ENCODE results near the gene PATZ1. TPM values are rescaled to one million over a fixed set of nuclear protein-coding genes. Genes with fewer than 3 reads are reported as not detected.

PATZ1 gene
- polyA plus RNA-seq, 1 of the 3 experiments (the other 2 are of a cell fraction) = 21.8 TPM

DNA sequence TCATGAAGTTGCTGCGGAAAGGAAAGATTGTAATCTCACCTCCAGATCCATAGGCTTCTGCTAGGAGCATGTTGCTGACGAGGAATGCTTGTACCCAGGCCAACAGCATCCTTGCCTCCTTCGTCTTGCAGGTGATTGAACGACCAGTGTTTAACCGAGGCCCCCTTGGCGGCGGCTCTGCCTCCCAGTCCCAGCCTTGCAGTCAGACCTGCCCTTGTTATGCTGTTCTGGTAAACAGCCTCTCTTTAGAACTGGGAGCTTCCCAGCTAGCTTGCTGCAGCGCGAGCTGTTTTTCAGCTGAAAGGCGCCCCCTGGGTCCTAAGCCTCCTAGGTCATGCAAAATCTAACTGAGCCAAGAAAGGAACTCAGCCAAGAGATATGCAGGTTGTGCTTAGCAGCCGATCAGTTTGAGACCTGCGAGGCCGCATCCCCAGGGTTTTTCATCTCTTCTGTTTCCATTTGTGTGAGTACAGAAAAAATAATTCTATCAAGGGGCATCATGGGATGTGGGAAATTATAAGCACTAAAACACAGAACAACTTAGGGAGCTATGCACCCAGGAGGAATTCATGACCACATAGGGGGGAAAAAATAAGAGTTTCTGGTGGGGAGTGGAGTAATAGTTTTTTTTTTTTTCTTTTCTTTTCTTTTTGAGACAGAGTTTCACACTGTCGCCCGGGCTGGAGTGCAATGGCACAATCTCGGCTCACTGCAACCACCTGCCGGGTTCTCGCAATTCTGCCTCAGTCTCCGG, 53.7 kb downstream of the PATZ1 start, which contains the start of gene PIK3IP1:
PIK3IP1 (minus strand) TSS at position 253 of the 754 bp plus-strand sequence; CDS start at position 109, 144 bp downstream.
- WGBS (ENCODE audit: low lambda C conversion rate) = 36% methylated on average over 16 of the region's 19 CpGs
- no peak for TF ChIP-seq FOSL2 (IDR thresholded peaks at IDR 0.05; ENCODE audit: borderline replicate concordance, low read depth)
- TF ChIP-seq, protein P1, sequence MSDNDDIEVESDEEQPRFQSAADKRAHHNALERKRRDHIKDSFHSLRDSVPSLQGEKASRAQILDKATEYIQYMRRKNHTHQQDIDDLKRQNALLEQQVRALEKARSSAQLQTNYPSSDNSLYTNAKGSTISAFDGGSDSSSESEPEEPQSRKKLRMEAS (IDR thresholded peaks at IDR 0.05; ENCODE audit: low read depth) = peak; percentile 74
- TF ChIP-seq, protein P2, sequence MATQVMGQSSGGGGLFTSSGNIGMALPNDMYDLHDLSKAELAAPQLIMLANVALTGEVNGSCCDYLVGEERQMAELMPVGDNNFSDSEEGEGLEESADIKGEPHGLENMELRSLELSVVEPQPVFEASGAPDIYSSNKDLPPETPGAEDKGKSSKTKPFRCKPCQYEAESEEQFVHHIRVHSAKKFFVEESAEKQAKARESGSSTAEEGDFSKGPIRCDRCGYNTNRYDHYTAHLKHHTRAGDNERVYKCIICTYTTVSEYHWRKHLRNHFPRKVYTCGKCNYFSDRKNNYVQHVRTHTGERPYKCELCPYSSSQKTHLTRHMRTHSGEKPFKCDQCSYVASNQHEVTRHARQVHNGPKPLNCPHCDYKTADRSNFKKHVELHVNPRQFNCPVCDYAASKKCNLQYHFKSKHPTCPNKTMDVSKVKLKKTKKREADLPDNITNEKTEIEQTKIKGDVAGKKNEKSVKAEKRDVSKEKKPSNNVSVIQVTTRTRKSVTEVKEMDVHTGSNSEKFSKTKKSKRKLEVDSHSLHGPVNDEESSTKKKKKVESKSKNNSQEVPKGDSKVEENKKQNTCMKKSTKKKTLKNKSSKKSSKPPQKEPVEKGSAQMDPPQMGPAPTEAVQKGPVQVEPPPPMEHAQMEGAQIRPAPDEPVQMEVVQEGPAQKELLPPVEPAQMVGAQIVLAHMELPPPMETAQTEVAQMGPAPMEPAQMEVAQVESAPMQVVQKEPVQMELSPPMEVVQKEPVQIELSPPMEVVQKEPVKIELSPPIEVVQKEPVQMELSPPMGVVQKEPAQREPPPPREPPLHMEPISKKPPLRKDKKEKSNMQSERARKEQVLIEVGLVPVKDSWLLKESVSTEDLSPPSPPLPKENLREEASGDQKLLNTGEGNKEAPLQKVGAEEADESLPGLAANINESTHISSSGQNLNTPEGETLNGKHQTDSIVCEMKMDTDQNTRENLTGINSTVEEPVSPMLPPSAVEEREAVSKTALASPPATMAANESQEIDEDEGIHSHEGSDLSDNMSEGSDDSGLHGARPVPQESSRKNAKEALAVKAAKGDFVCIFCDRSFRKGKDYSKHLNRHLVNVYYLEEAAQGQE (IDR thresholded peaks at IDR 0.05; ENCODE audit: low read depth, low read length) = no peak
- TF ChIP-seq RXRA (IDR thresholded peaks at IDR 0.05; ENCODE audit: borderline replicate concordance, low read depth) = no peak
- TF ChIP-seq JUND (IDR thresholded peaks at IDR 0.05) = no peak
- TF ChIP-seq SIN3A (IDR thresholded peaks at IDR 0.05; ENCODE audit: borderline replicate concordance, low read depth, low read length) = peak; percentile 86; the same call in 1 of the 2 replicates
- TF ChIP-seq, protein P3, sequence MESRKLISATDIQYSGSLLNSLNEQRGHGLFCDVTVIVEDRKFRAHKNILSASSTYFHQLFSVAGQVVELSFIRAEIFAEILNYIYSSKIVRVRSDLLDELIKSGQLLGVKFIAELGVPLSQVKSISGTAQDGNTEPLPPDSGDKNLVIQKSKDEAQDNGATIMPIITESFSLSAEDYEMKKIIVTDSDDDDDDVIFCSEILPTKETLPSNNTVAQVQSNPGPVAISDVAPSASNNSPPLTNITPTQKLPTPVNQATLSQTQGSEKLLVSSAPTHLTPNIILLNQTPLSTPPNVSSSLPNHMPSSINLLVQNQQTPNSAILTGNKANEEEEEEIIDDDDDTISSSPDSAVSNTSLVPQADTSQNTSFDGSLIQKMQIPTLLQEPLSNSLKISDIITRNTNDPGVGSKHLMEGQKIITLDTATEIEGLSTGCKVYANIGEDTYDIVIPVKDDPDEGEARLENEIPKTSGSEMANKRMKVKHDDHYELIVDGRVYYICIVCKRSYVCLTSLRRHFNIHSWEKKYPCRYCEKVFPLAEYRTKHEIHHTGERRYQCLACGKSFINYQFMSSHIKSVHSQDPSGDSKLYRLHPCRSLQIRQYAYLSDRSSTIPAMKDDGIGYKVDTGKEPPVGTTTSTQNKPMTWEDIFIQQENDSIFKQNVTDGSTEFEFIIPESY (IDR thresholded peaks at IDR 0.05; ENCODE audit: borderline replicate concordance, low read depth) = no peak
- TF ChIP-seq EP300 (IDR thresholded peaks at IDR 0.05; ENCODE audit: borderline replicate concordance in 1 of 2, low read depth in 1 of 2, low read length in 1 of 2) = no peak
- no peak for TF ChIP-seq MEF2A (IDR thresholded peaks at IDR 0.05; ENCODE audit: borderline replicate concordance, low read depth)
- no peak for TF ChIP-seq YY1 (IDR thresholded peaks at IDR 0.05; ENCODE audit: low read depth)
- peak; percentile 42; the same call in 1 of the 2 replicates for TF ChIP-seq GATA2 (CRISPR knock-in tag; IDR thresholded peaks at IDR 0.05)
- TF ChIP-seq, protein P4, sequence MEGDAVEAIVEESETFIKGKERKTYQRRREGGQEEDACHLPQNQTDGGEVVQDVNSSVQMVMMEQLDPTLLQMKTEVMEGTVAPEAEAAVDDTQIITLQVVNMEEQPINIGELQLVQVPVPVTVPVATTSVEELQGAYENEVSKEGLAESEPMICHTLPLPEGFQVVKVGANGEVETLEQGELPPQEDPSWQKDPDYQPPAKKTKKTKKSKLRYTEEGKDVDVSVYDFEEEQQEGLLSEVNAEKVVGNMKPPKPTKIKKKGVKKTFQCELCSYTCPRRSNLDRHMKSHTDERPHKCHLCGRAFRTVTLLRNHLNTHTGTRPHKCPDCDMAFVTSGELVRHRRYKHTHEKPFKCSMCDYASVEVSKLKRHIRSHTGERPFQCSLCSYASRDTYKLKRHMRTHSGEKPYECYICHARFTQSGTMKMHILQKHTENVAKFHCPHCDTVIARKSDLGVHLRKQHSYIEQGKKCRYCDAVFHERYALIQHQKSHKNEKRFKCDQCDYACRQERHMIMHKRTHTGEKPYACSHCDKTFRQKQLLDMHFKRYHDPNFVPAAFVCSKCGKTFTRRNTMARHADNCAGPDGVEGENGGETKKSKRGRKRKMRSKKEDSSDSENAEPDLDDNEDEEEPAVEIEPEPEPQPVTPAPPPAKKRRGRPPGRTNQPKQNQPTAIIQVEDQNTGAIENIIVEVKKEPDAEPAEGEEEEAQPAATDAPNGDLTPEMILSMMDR (IDR thresholded peaks at IDR 0.05) = peak; percentile 58
- no peak for TF ChIP-seq RCOR1 (IDR thresholded peaks at IDR 0.05; ENCODE audit: low read length)
- TF ChIP-seq, protein P5, sequence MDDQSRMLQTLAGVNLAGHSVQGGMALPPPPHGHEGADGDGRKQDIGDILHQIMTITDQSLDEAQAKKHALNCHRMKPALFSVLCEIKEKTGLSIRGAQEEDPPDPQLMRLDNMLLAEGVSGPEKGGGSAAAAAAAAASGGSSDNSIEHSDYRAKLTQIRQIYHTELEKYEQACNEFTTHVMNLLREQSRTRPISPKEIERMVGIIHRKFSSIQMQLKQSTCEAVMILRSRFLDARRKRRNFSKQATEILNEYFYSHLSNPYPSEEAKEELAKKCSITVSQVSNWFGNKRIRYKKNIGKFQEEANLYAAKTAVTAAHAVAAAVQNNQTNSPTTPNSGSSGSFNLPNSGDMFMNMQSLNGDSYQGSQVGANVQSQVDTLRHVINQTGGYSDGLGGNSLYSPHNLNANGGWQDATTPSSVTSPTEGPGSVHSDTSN (IDR thresholded peaks at IDR 0.05) = peak; percentile 22; the same call in 1 of the 2 replicates
- TF ChIP-seq RFX5 (IDR thresholded peaks at IDR 0.05; ENCODE audit: low read length) = no peak
- TF ChIP-seq CHD2 (IDR thresholded peaks at IDR 0.05; ENCODE audit: low read length, partially characterized antibody) = peak; percentile 58
- peak; percentile 12; the same call in 1 of the 2 replicates for TF ChIP-seq ELF1 (IDR thresholded peaks at IDR 0.05)
- no peak; the same call in 1 of the 2 replicates for TF ChIP-seq FOXJ3 (CRISPR knock-in tag; IDR thresholded peaks at IDR 0.05)
- TF ChIP-seq RAD21 (IDR thresholded peaks at IDR 0.05; ENCODE audit: low read length) = peak; percentile 60
- peak; percentile 70 for TF ChIP-seq NFIC (IDR thresholded peaks at IDR 0.05; ENCODE audit: borderline replicate concordance)
- peak; percentile 36; the same call in 1 of the 2 replicates for TF ChIP-seq TCF12 (IDR thresholded peaks at IDR 0.05)
- TF ChIP-seq TEAD4 (IDR thresholded peaks at IDR 0.05; ENCODE audit: borderline replicate concordance, insufficient read depth) = no peak
- TF ChIP-seq, protein P6, sequence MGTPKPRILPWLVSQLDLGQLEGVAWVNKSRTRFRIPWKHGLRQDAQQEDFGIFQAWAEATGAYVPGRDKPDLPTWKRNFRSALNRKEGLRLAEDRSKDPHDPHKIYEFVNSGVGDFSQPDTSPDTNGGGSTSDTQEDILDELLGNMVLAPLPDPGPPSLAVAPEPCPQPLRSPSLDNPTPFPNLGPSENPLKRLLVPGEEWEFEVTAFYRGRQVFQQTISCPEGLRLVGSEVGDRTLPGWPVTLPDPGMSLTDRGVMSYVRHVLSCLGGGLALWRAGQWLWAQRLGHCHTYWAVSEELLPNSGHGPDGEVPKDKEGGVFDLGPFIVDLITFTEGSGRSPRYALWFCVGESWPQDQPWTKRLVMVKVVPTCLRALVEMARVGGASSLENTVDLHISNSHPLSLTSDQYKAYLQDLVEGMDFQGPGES (IDR thresholded peaks at IDR 0.05; ENCODE audit: low read depth, low read length) = no peak

More for the DNA sequence above, 53.7 kb downstream of the PATZ1 start, which contains the start of gene PIK3IP1:
- DNase-seq = peak; percentile 83
- peak within 1 kb of the TSS; percentile 61 for H2AFZ ChIP-seq (ENCODE audit: low read depth)
- CTCF ChIA-PET = interaction anchor here (0.6 to 3.4 kb wide), 6 partner anchors 19 to 571 kb away, joined by 3 to 21 read pairs (median 8); partner anchors contain the start of gene LIMK2
- H3K9me2 ChIP-seq = no peaks in the 10 kb centered on the region
- H3K4me1 ChIP-seq (ENCODE audit: control insufficient read depth in 1 of 2, insufficient read depth in 2 of 2, low read depth in 1 of 2, low read length in 1 of 2) = peaks cover 16 to 19% of the 10 kb centered on the region in 2 experiments; a peak in 3 of 4 replicates
- H3K36me3 ChIP-seq (replicated peaks in 1 of 2; ENCODE audit: control insufficient read depth in 1 of 2, insufficient read depth in 2 of 2, low read length in 1 of 2) = peaks cover 0 to 4% of the 10 kb centered on the region in 2 experiments
- H3K79me2 ChIP-seq (ENCODE audit: insufficient read depth) = no peaks in the 10 kb centered on the region
- POLR2A ChIA-PET = interaction anchor here (0.8 to 1.3 kb wide), 5 partner anchors 44 to 107 kb away, joined by 3 read pairs; partner anchors contain the start of gene DRG1
- no peaks in the 10 kb centered on the region for H4K20me1 ChIP-seq (ENCODE audit: insufficient read depth)
- H3K9ac ChIP-seq = peak within 1 kb of the TSS; percentile 65
- H3K9me3 ChIP-seq = no peaks in the 10 kb centered on the region
- no peaks in the 10 kb centered on the region for H3K27me3 ChIP-seq (ENCODE audit: insufficient read depth)
- H3K27ac ChIP-seq (ENCODE audit: low read depth in 2 of 2, low read length in 1 of 2) = peak within 1 kb of the TSS; percentile 54 to 96
- peak within 1 kb of the TSS; percentile 88 for H3K4me2 ChIP-seq
- H3K4me3 ChIP-seq (ENCODE audit: low read depth in 2 of 2, low read length in 1 of 2) = peak within 1 kb of the TSS; percentile 69 to 74
- peaks cover 13% of the 10 kb centered on the region for H3F3A ChIP-seq (replicated peaks; ENCODE audit: insufficient read depth)

Data from SK-N-SH (cell line).